Ishikawa (cell line): ENCODE results near the gene HP.

Experiments
- CEBPB ChIP-seq: IDR thresholded peaks from 2 replicates; pipeline ENCODE4 v1.6.1; 2012
- CREB1 ChIP-seq: IDR thresholded peaks from 2 replicates; pipeline ENCODE4 v1.6.1; 2012; ENCODE audit warnings: low read depth
- EGR1 ChIP-seq: IDR thresholded peaks from 2 replicates; pipeline ENCODE4 v1.6.1; 2012
- EP300 ChIP-seq: IDR thresholded peaks from 2 replicates; pipeline ENCODE4 v1.6.1; 2012; ENCODE audit warnings: borderline replicate concordance
- MAX ChIP-seq: IDR thresholded peaks from 2 replicates; pipeline ENCODE4 v1.6.1; 2012
- NFIC ChIP-seq: IDR thresholded peaks from 2 replicates; pipeline ENCODE4 v1.6.1; 2012
- RAD21 ChIP-seq: IDR thresholded peaks from 2 replicates; pipeline ENCODE4 v1.6.1; 2012; ENCODE audit warnings: low read depth
- REST ChIP-seq: IDR thresholded peaks from 2 replicates; pipeline ENCODE4 v1.6.1; 2012; ENCODE audit warnings: low read depth, mild to moderate bottlenecking
- TAF1 ChIP-seq: IDR thresholded peaks from 2 replicates; pipeline ENCODE4 v1.6.1; 2012; ENCODE audit warnings: low read depth, mild to moderate bottlenecking
- TCF12 ChIP-seq: IDR thresholded peaks from 2 replicates; pipeline ENCODE4 v1.6.1; 2012; ENCODE audit warnings: low read depth
- TEAD4 ChIP-seq: IDR thresholded peaks from 2 replicates; pipeline ENCODE4 v1.6.1; 2012
- USF1 ChIP-seq: IDR thresholded peaks from 2 replicates; pipeline ENCODE4 v1.6.1; 2012
- YY1 ChIP-seq: IDR thresholded peaks from 2 replicates; pipeline ENCODE4 v1.6.1; 2012; ENCODE audit warnings: low read depth
- ZBTB7A ChIP-seq: IDR thresholded peaks from 2 replicates; pipeline ENCODE4 v1.6.1; 2012; ENCODE audit warnings: low read depth

- TF ChIP-seq CEBPB (no peak), EGR1 (no peak), TAF1 (no peak), USF1 (no peak), CREB1 (no peak), YY1 (no peak), RAD21 (no peak), REST (no peak), EP300 (no peak), MAX (no peak), NFIC (no peak), TCF12 (no peak), ZBTB7A (no peak), TEAD4 (no peak)
Observed at GRCh38 chr16:72104905-72105304, 50.6 kb downstream of the HP start.
